Measurements from ENCODE around the gene EIF3D.

Gene EIF3D, protein sequence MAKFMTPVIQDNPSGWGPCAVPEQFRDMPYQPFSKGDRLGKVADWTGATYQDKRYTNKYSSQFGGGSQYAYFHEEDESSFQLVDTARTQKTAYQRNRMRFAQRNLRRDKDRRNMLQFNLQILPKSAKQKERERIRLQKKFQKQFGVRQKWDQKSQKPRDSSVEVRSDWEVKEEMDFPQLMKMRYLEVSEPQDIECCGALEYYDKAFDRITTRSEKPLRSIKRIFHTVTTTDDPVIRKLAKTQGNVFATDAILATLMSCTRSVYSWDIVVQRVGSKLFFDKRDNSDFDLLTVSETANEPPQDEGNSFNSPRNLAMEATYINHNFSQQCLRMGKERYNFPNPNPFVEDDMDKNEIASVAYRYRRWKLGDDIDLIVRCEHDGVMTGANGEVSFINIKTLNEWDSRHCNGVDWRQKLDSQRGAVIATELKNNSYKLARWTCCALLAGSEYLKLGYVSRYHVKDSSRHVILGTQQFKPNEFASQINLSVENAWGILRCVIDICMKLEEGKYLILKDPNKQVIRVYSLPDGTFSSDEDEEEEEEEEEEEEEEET

DNA sequence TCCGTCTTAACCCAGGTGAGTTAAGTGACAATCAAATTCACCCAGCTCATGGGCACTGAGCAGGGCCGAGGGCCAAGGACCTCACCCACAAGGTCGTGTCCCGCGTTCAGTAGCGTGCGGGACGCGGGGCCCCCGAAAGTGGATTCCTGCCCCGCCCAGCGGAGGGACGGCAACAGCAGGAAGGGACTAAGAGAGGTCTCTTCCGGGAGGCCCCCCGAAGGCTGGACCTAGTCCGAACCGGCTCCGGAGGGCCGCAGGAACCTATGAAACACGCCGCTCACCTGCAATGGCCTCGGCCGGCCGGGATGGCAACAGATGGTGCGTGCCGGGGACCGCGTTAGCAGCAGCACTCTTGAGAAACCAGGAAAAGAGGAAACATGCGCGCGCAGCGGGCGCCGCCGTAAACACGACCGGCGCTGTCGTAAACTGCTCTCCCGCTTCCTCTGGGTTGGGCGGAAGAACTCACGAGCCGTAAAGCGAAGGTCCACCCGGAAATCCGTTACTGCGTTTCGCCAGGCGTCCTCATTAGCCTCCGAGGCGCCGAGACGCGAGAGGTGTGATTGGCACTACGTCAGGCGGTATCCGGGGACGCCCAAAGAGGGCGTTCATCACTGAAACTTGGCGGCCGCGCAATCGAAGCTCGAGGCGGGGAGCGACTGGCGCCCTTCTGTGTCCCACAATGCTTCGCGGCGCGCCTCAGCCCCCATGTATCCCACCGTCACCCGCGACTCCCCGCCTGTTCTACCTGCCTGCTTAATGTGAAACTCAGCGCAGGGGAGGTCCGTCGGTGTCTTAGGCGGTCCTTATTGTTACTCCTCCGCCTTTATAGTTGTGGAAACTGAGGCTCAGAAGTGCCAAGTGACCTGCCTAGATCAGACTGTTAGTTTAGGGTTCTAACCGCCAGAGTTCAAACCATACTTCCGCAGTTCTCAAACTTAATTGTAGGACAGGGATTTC is at the start of gene EIF3D:
TSS of gene EIF3D (minus strand) at position 372 of the 957 bp plus-strand sequence. CDS start 3,045 bp downstream, outside the sequence.
- DNase-seq, result peak; percentile 98

- no peak for DNase-seq
Measured at GRCh38 chr22:36578619-36579018, 49.7 kb upstream of the EIF3D start.

DNA sequence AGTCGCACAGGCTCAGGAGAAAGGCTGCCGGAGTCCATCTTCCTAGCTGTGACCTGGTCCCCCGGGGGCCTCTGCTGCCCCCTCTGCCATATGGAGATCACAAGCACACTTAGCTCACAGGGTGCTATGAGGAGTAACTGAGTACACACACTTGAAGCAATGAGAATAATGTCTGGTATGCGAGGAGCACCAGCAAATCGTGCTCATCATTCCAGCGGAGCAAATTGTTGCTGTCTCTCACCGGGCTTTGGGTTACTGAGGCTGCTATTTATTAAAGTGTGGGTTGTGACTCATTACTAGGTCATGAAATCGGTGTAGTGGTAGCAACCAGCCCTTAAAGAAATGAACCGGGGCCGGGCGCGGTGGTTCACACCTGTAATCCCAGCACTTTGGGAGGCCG is 48.1 kb upstream of the EIF3D start:
- DNase-seq, result no peak

DNA sequence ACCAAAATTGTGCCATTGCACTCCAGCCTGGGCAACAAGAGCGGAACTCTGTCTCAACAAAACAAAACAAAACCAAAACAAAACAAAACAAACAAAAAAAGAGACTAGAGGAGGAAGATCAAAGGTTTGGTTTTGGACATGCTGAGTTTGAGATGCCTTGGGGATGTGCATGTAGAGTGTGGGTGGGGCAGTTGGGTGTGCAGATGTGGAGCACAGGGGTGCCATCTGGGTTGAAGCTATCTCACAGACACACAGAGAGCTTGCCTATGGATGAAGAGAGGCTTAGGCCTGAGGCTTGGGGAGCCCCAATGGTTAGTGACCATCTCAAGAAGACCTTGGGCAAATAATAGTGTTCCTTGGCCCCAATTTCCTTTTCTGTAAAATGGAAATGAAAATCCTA is 45.8 kb upstream of the EIF3D start:
- no peak for DNase-seq

- DNase-seq, result no peak
Measured at GRCh38 chr22:36573815-36574363, 44.9 kb upstream of the EIF3D start.

DNA sequence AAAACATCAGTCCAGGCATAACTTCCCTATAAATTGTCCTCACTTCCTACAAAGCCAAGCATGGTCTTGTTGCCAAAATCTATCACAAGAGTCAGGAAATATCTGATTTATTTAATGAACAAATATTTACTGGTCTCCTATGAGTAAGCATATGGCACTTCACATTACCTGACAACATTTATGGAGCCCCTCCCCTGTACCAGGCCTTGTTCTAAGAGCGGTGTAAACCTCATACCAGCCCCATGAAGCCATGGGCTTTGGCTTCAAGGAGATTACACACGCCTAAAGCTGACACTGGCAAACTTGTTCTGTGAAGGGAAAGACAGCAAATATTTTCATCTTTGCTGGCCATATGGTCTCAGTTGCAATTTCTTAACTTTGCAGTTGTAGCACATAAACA is 43.0 kb upstream of the EIF3D start:
- DNase-seq, result no peak

DNA sequence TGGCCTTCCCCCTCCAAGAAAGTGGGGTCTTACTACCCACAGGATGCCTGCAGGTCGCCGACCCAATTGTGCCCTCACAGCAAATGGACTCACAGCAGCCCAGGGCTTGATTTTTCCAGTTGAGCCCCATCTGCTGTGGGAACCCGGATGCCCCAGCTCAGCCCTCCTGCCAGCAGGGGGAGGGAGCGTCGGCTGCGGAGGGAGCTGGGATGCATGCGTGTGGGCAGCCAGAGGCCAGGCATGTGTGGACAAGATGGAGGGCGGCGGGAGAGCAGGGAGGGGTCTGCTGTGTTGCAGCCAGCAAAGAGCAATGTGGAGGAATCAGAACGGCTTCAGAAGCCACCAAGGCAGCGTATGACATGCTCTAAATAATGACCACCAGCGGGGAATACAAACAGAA is 41.0 kb upstream of the EIF3D start:
- no peak for DNase-seq

DNA sequence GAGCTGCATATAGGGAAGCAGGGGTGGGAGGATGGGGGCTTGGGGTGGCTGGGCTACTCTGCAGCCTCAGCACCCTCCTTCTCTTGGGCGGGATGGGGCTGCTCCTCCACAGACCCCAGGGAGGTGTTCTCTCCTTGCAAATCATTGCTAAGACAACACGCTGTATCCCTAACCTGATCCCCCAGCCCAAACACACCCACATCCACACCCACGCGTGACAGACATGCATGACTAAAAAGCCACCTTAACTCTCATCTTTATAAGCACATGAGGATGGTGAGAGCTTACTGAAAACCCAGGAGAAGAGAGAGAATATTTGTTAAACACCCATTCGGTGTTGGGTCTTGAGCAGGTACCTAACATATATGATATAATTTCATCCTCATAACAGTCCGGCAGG is 39.9 kb upstream of the EIF3D start:
- DNase-seq, result no peak

- no peak for DNase-seq
Measured at GRCh38 chr22:36566720-36567119, 37.8 kb upstream of the EIF3D start.

DNA sequence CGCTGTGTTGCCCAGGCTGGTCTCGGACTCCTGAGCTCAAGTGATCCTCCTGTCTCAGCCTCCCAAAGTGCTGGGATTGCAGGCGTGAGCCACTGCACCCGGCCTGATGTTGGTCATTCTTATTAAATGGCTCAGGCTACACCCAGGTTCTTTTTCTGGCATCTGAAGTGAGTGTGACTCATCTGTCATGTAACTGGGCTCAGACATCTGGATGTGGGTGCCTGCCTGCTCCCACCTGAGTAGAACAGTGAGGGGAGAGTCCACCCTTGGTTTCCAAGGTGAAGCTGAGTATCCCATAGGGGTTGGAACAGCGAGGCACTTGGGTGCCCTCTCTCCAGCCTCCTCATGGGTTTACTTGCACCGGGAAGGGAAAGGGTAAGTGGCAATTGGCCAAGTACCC is 36.7 kb upstream of the EIF3D start:
- DNase-seq, result no peak

- DNase-seq, result no peak
Measured at GRCh38 chr22:36565159-36565507, 36.2 kb upstream of the EIF3D start.

- no peak for DNase-seq
Measured at GRCh38 chr22:36564422-36565158, 35.6 kb upstream of the EIF3D start.

DNA sequence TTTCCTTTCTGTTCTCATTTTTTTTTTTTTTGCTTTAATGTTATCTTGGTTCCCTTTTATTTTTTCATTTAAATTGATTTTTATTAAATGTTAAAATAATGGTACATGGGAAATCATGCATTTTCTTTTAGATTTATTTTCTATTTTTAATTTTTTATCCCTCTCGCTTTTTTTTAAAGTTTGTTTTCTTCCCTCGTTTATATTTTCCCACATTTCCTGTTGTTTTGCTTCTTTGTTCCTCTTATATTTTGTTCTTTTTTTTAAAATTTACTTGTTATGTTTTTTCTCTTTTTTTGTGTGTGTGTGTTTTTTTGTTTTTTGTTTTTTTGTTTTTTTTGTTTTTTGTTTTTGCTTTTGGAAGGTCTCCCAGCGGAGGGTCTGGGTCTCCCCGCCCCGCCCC is 34.9 kb upstream of the EIF3D start:
- DNase-seq, result no peak

DNA sequence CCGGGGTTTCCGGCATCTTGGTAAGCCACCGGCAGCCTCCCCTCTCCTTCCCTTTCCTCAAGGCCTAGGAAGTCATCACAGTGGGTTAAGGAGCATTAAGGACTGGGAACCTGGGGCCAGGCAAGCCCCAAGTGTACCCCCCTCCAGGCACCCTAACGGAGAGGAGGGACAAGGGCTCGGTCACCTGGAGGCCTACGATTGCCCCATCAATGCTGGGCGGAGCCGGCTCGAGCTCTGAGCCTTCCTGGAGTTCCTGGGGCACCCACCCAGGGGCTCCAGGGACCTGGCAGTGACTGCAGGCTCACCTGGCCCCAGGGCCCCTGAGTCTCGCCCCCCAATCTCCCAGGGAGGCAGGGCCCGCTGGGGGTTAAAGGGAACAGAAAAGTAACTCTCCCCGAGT is 34.5 kb upstream of the EIF3D start:
- no peak for DNase-seq

- DNase-seq, result no peak
Measured at GRCh38 chr22:36563001-36563400, 34.0 kb upstream of the EIF3D start.

GRCh38 chr22:36562261-36562835 is 33.4 kb upstream of the EIF3D start:
- no peak for DNase-seq

DNA sequence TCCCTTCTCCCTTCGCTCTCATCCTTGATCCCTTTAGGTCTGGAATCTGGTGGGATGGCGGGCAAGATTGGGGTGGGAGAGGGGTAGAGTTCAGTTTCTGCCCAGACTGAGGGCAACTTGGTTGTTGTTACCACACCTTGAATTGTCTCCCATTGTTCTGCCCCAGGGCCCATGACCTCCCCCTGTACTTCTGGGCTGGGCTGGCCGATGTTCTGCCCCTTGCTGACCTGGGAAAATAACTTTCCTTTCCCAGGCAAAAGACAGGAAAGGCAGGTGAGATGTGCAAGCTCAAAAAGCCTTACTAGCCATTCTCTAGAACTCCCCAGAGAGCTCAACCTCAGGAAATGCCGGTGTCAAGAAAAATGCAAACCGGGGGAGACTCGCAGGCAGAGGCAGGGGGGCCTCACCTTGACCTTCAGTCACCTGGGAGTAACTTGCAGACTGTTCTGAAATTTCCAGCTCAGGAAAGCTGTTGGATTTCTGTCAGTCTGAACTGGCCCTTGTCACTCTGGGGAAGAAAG is 32.4 kb upstream of the EIF3D start:
- DNase-seq, result no peak

DNA sequence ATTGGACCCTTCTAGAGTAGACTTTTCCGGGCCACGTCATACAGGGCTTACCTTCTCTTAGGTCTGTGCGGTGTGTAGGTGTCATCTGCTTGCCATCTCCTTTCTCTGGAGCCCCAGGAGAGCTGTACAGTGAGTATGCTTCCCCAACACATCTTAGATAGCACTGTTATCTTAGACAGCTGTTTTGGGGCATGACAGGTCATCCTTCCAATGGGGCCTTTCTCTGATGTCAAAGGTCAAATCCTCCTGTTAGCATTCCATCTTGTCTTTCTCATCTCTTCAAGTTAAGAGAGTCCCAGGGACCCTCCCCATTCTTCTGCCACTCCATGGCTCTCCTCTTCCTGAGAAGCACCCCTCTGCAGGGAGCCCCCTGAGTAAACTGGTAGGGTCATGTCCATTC is 31.0 kb upstream of the EIF3D start:
- DNase-seq, result no peak

DNA sequence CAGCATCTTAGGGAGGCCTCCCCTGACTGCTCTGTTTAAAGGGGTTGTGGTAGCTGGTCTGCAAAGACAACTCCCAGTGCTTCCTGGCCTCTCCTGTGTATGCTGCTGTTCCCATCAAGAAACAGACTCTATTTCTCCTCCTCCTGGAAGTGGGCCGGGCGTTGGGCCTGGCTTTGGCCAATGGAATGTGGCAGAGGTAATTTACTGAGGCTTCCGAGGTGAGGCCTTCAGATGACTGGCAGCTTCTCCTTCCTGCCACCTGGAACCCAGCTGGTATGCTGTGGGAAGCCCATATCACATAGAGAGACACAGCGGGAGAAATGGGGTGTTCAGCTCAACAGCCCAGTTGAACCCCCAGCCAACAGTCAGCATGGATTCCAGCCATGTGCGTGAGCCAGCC is 25.1 kb upstream of the EIF3D start:
- no peak for DNase-seq

GRCh38 chr22:36552289-36552688 is 23.3 kb upstream of the EIF3D start:
- no peak for DNase-seq

- no peak for DNase-seq
Measured at GRCh38 chr22:36550701-36551495, 21.9 kb upstream of the EIF3D start.

All from stimulated activated CD4-positive, alpha-beta T cell treated with anti-CD3 and anti-CD28 coated beads, Interleukin-4, amount 100 ng/mL, for 1 hour (primary cell).